ENCODE measurements around the gene DENND4A. TPM values are rescaled to one million over a fixed set of nuclear protein-coding genes. Genes with fewer than 3 reads are reported as not detected.
A peak's percentile ranks its signal among the peaks of the same experiment; 100 is the strongest.

Gene DENND4A
- total RNA-seq, 4 donors from 2014 or later: 24.4 to 46.4 (median 33.1) TPM

DNA sequence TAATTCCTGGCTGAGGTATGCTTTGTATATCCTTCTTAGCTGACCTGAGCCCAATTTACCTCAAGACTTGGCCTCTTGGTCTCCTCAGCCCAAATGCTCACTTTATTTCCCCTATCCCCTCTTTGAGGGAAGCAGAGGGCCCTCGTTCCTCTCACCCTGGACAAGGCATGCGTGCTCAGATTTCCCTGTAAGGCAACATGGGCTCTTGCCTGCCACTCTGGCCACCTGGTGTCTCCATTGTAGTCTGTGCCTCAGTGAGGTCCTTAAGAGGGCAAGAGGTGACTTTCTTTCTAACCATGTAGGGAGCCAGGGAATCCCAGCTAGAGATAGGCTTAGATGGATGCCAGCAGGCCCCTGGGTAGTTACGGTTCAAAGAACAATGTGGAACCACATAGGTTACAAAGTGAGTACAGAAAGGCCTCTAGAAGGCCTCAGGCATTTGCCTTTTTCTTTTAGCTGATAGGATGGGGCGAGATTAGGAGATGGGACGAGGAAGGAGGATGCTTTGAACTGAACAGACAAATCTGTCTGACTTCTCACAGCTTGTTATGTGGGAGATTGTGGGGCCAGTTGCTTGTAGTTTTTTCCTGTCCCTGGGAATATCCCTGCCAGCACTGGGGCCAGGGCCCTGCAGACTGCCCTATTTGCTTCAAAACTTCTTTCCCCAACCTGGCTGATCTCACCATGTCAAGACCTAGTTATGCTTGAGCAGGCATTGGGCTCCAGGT, 180.0 kb downstream of the DENND4A start:
- Histone ChIP-seq H3K4me1 (peaks cover 25 to 29% of the 10 kb centered on the region in 2 donors), H3K27ac (peak overlapping the region; percentile 89 to 96 (median 95)), H3K36me3 (no peaks in the 10 kb centered on the region), H3K9me3 (no peaks in the 10 kb centered on the region), H3K27me3 (no peaks in the 10 kb centered on the region), H3K4me3 (peak overlapping the region; percentile 80 to 97 (median 87))
- TF ChIP-seq POLR2A (IDR thresholded peaks at IDR 0.05) (no peak), CTCF (IDR thresholded peaks at IDR 0.05 in 4 of 5, conservative IDR thresholded peaks at IDR 0.05 in 1 of 5) (no peak)
- ATAC-seq (no peak), DNase-seq (no peak)
- in situ Hi-C loops (cut with MboI; ENCODE audit: low sequenced_read_pairs in 4 of 4): no loop called here
- intact Hi-C loops (cut with DNase I; ENCODE audit: low total_unique reads): loop anchor here (1.0 to 10.0 kb wide), 5 partner anchors 95 to 477 kb away; partner anchors contain the start of genes DENND4A, DPP8, PDCD7 and RAB11A

GRCh38 chr15:65610871-65611718, 181.0 kb downstream of the DENND4A start, which contains the start of gene INTS14:
Gene INTS14 (minus strand): TSS chr15:65611131. CDS start chr15:65607380, 3,751 bp downstream.
- peak in 4 of 5 experiments; percentile 56 to 79 (median 74) for TF ChIP-seq CTCF (IDR thresholded peaks at IDR 0.05 in 4 of 5, conservative IDR thresholded peaks at IDR 0.05 in 1 of 5)
- TF ChIP-seq POLR2A (IDR thresholded peaks at IDR 0.05): peak; percentile 79 to 82
- peak within 1 kb of the TSS; percentile 89 to 96 (median 95) for H3K27ac ChIP-seq
- H3K27me3 ChIP-seq: no peaks in the 10 kb centered on the region
- peaks cover 25 to 29% of the 10 kb centered on the region in 2 donors for H3K4me1 ChIP-seq
- H3K4me3 ChIP-seq: peak within 1 kb of the TSS; percentile 80 to 97 (median 87)
- peak; percentile 94 to 97 for DNase-seq
- intact Hi-C loops (cut with DNase I; ENCODE audit: low total_unique reads) (loop anchor here (1.0 to 10.0 kb wide), 5 partner anchors 94 to 476 kb away; partner anchors contain the start of genes DENND4A, DPP8, PDCD7 and RAB11A), in situ Hi-C loops (cut with MboI; ENCODE audit: low sequenced_read_pairs in 4 of 4) (no loop called here)
- peak; percentile 89 to 91 for ATAC-seq
- H3K36me3 ChIP-seq: no peaks in the 10 kb centered on the region
- no peaks in the 10 kb centered on the region for H3K9me3 ChIP-seq

Small RNA genes lying within 50 kb of the gene (microRNA-seq; reads per million reads assigned to microRNA genes)
- gene MIR4511 (ENCODE audit: borderline replicate concordance in 2 of 2): 0 reads per million in 2 donors

Other genes starting within 250 kb of the DENND4A start
- 10 to 100 TPM; 11.9 to 20.0 (median 14.8) TPM for gene INTS14, start 181.2 kb downstream of the DENND4A start, total RNA-seq
- under 1 TPM; 0.41 to 0.81 (median 0.69) TPM for gene SLC24A1, start 170.4 kb downstream of the DENND4A start, total RNA-seq
- gene RAB11A, start 77.2 kb upstream of the DENND4A start, total RNA-seq: 100 to 1,000 TPM in 3 of 4 donors, 10 to 100 TPM in 1; 93.0 to 207 (median 166) TPM